Activated B cell treated with CpG ODN at 0.5 μM for 24 hours (primary cell): ENCODE results near the gene TFCP2. TPM values are rescaled to one million over a fixed set of nuclear protein-coding genes. Genes with fewer than 3 reads are reported as not detected.

Experiments used
- ATAC-seq: fragments of 200-7000 bp; cut with Tn5 transposase; one replicate; pipeline ENCODE4 v1.10.0; 2021; ENCODE audit warnings: low read depth, mild to moderate bottlenecking, moderate library complexity
- CTCF ChIA-PET: fragments of 350-600 bp; sonication (Branson Sonifier 250); formaldehyde crosslinking; loops from one replicate; lab custom pipeline; 2021; ENCODE audit warnings: antibody characterized with exemption; lab: Charles Lee
- POLR2A ChIA-PET: fragments of 350-600 bp; sonication (Branson Sonifier 250); formaldehyde crosslinking; loops from one replicate; lab custom pipeline; 2021; ENCODE audit warnings: antibody characterized with exemption; lab: Charles Lee
- DNase-seq: peaks from one replicate; pipeline ENCODE4 v3.0.0; 2022
- H3K27ac Mint-ChIP-seq: one replicate; pipeline ENCODE4 v1.8.0; 2020; ENCODE audit warnings: mixed read lengths
- H3K27me3 Mint-ChIP-seq: one replicate; pipeline ENCODE4 v1.8.0; 2021; ENCODE audit warnings: mixed read lengths
- H3K36me3 Mint-ChIP-seq: one replicate; pipeline ENCODE4 v1.8.0; 2021; ENCODE audit warnings: low read depth, mixed read lengths
- H3K4me1 Mint-ChIP-seq: one replicate; pipeline ENCODE4 v1.8.0; 2021; ENCODE audit warnings: mixed read lengths
- H3K4me3 Mint-ChIP-seq: one replicate; pipeline ENCODE4 v1.8.0; 2020; ENCODE audit warnings: mild to moderate bottlenecking, mixed read lengths
- H3K9me3 Mint-ChIP-seq: one replicate; pipeline ENCODE4 v1.8.0; 2020; ENCODE audit warnings: mixed read lengths
- intact Hi-C: fragments of 100-400 bp; cut with micrococcal nuclease; formaldehyde crosslinking; loops from one replicate; pipeline ENCODE4 v1.15.1; 2024
- total RNA-seq: library from RNA; stranded (reverse); gene quantifications from 2 replicates; pipeline ENCODE4 v1.2.3, GENCODE V29; 2022
- TF ChIP-seq, protein P1 (sequence below): fragments of 200-600 bp; IDR thresholded peaks from one replicate; pipeline ENCODE4 v1.8.0; 2022; ENCODE audit warnings: antibody characterized with exemption, mild to moderate bottlenecking

TFCP2 gene
- total RNA-seq, 1 donor from 2014 or later, result 36.7 TPM

GRCh38 chr12:51189790-51190355 lies 16.9 kb upstream of the TFCP2 start:
- Mint-ChIP-seq H3K4me3 (no peak overlapping the region), H3K27ac (no peak overlapping the region), H3K36me3 (peaks cover 31% of the 10 kb centered on the region), H3K27me3 (no peaks in the 10 kb centered on the region), H3K9me3 (no peaks in the 10 kb centered on the region), H3K4me1 (peaks cover 29% of the 10 kb centered on the region)
- DNase-seq (no peak), ATAC-seq (no peak)
- ChIA-PET CTCF (no interaction called here), POLR2A (interaction anchor here (0.9 kb wide), 1 partner anchor 49 kb away, joined by 3 read pairs; the partner anchor contains the start of gene DAZAP2)
- intact Hi-C loops, result no loop called here
- TF ChIP-seq, protein P1, sequence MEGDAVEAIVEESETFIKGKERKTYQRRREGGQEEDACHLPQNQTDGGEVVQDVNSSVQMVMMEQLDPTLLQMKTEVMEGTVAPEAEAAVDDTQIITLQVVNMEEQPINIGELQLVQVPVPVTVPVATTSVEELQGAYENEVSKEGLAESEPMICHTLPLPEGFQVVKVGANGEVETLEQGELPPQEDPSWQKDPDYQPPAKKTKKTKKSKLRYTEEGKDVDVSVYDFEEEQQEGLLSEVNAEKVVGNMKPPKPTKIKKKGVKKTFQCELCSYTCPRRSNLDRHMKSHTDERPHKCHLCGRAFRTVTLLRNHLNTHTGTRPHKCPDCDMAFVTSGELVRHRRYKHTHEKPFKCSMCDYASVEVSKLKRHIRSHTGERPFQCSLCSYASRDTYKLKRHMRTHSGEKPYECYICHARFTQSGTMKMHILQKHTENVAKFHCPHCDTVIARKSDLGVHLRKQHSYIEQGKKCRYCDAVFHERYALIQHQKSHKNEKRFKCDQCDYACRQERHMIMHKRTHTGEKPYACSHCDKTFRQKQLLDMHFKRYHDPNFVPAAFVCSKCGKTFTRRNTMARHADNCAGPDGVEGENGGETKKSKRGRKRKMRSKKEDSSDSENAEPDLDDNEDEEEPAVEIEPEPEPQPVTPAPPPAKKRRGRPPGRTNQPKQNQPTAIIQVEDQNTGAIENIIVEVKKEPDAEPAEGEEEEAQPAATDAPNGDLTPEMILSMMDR, result no peak

DNA sequence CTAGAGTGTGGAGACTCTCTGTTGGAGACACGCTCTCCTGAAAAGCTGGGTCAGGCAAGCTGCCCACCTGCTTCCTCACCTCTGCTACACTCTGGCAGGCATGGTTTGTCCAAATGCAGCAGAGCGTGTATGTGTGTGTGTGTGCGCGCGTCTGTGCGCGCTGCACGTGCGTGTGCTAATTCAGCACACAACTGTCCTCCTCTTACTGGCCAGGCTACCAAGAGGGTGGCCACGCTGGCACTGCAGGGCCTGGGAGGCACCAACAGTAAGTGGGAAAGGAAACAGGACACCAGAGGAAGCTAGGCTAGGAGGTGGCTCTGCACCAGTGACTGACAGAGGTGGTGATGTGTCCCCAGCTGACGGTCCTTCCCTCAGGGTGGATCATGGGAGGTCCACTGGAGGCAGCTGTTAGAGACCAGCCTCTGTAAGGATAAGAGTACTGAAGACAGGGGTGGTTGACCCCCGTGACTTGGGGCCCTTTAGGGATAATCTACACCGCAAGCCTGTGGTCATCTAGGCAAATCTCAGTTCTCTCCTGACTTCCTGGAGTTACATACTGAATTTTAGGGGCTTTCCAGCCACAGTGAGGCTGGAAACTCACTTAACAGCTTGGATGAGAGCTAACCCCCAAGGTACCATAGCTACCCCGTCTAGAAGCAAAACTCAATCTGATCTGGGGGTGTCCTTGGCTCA lies 15.6 kb upstream of the TFCP2 start:
- no peaks in the 10 kb centered on the region for H3K27me3 Mint-ChIP-seq

DNA sequence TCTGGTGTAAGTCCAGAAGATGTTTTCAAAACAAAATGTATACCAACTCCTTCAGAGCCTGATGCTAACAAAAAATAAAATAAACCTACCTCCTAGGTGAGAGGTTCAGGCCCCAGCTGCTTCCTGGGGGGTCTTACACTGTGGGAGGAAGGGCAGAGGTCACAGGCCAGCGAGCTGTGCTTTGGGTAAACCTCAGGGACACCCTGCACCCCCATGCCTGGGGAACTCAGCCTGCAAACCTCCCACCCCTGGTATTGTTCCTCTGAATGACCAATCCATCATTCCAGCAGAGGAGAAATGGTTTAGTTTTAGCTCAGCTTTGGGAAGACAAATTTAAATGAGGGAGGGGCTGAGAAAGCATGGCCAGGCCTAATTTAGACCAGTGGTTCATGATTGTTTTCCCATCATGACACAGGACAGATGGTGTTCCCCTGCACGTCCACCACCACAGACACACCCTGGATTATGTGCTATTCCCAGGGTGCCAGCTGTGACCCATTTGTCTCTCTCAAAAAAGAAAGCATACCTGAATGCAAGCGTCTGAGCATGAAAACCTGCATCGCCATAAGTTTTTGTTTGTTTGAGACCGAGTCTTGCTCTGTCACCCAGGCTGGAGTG lies 14.5 kb upstream of the TFCP2 start:
- Mint-ChIP-seq H3K36me3 (peaks cover 27% of the 10 kb centered on the region), H3K27me3 (no peaks in the 10 kb centered on the region), H3K4me3 (no peak overlapping the region), H3K9me3 (no peaks in the 10 kb centered on the region), H3K4me1 (peaks cover 29% of the 10 kb centered on the region), H3K27ac (no peak overlapping the region)
- DNase-seq (no peak), ATAC-seq (no peak)
- intact Hi-C loops, result no loop called here
- ChIA-PET POLR2A (interaction anchor here (0.6 to 1.7 kb wide), 2 partner anchors 30 to 315 kb away, joined by 10 to 14 read pairs; partner anchors contain the start of gene POU6F1), CTCF (interaction anchor here (2.2 kb wide), 1 partner anchor 154 kb away, joined by 5 read pairs; no protein-coding TSS in a partner anchor)
- TF ChIP-seq, protein P1, result no peak

More for the DNA sequence above, 15.6 kb upstream of the TFCP2 start:
- DNase-seq, result no peak
- Mint-ChIP-seq H3K9me3 (no peaks in the 10 kb centered on the region), H3K4me3 (peak overlapping the region; percentile 73), H3K27ac (no peak overlapping the region), H3K36me3 (peaks cover 31% of the 10 kb centered on the region), H3K4me1 (peaks cover 29% of the 10 kb centered on the region)
- intact Hi-C loops, result loop anchor here (1.0 kb wide), 1 partner anchor 15 kb away; the partner anchor contains the start of gene TFCP2
- ChIA-PET POLR2A (interaction anchor here (0.5 to 1.7 kb wide), 5 partner anchors 16 to 50 kb away, joined by 3 to 14 read pairs (median 3); partner anchors contain the start of genes DAZAP2, POU6F1 and TFCP2), CTCF (interaction anchor here (0.5 to 2.2 kb wide), 2 partner anchors 153 to 636 kb away, joined by 3 to 5 read pairs; no protein-coding TSS in a partner anchor)
- ATAC-seq, result peak; percentile 60
- TF ChIP-seq, protein P1, result no peak

- ChIA-PET CTCF (no interaction called here), POLR2A (no interaction called here)
- Mint-ChIP-seq H3K36me3 (peaks cover 19% of the 10 kb centered on the region), H3K27me3 (no peaks in the 10 kb centered on the region), H3K4me3 (no peak overlapping the region), H3K4me1 (peaks cover 29% of the 10 kb centered on the region), H3K9me3 (no peaks in the 10 kb centered on the region), H3K27ac (no peak overlapping the region)
- ATAC-seq (no peak), DNase-seq (no peak)
- TF ChIP-seq, protein P1, result no peak
- intact Hi-C loops, result no loop called here
These were observed 13.6 kb upstream of the TFCP2 start for GRCh38 chr12:51186465-51187085.
